SK-N-SH (cell line): Measurements from ENCODE around the gene PSMD14. TPM values are rescaled to one million over a fixed set of nuclear protein-coding genes. Genes with fewer than 3 reads are reported as not detected.

Source experiments
- CTCF ChIA-PET: fragments of 300-600, 350-600 bp; formaldehyde crosslinking; extraction: SDS; loops from one replicate; lab custom pipeline; 2021; lab: Yijun Ruan, JAX
- POLR2A ChIA-PET: fragments of 350-600 bp; sonication (Branson Sonifier 250); formaldehyde crosslinking; extraction: SDS; loops from one replicate; lab custom pipeline; 2020; ENCODE audit warnings: antibody characterized with exemption, inconsistent platforms; lab: Yijun Ruan, JAX
- DNase-seq: peaks from one replicate; pipeline ENCODE4 v3.0.0; 2012
- H2AFZ ChIP-seq: fragments of 200-600 bp; sonication (generic); 2 replicates; pipeline ENCODE4 v1.8.1; 2016; ENCODE audit warnings: antibody characterized with exemption, mild to moderate bottlenecking, low read depth
- H3F3A ChIP-seq: fragments of 200-600 bp; sonication (generic); replicated peaks from 2 replicates; pipeline ENCODE3; 2016; ENCODE audit warnings: antibody characterized with exemption, mild to moderate bottlenecking; ENCODE audit not compliant: insufficient read depth
- H3K27ac ChIP-seq, 2 experiments: fragments of 200-500 bp in 1 of 2; fragments of 200-600 bp in 1 of 2; sonication (Bioruptor generic) in 1 of 2; sonication (generic), shearing (Covaris generic) in 1 of 2; 2 replicates each; pipeline versions ENCODE4 v1.5.1 to v1.6.1; 2014 to 2016; ENCODE audit warnings: low read depth in 2 of 2, inconsistent platforms in 1 of 2, low read length in 1 of 2, mild to moderate bottlenecking in 1 of 2, mixed read lengths in 1 of 2
- H3K27me3 ChIP-seq: fragments of 200-600 bp; sonication (generic), shearing (Covaris generic); 2 replicates; pipeline ENCODE4 v1.6.1; 2016; ENCODE audit warnings: mixed run types; ENCODE audit not compliant: insufficient read depth
- H3K36me3 ChIP-seq, 2 experiments: fragments of 200-500 bp in 1 of 2; fragments of 200-600 bp in 1 of 2; sonication (Bioruptor generic) in 1 of 2; sonication (generic) in 1 of 2; replicated peaks in 1 of 2; 2 replicates each; pipeline versions ENCODE3 to v1.5.1; 2014 to 2016; ENCODE audit warnings: low read length in 1 of 2, mild to moderate bottlenecking in 1 of 2; ENCODE audit not compliant: insufficient read depth in 2 of 2, control insufficient read depth in 1 of 2
- H3K4me1 ChIP-seq, 2 experiments: fragments of 200-500 bp in 1 of 2; fragments of 200-600 bp in 1 of 2; sonication (Bioruptor generic) in 1 of 2; sonication (generic), shearing (Covaris generic) in 1 of 2; 2 replicates each; pipeline versions ENCODE4 v1.5.1 to v1.6.1; 2014 to 2016; ENCODE audit warnings: low read depth in 1 of 2, low read length in 1 of 2, mixed run types in 1 of 2; ENCODE audit not compliant: insufficient read depth in 2 of 2, control insufficient read depth in 1 of 2
- H3K4me2 ChIP-seq: fragments of 200-600 bp; sonication (generic), shearing (Covaris generic); 2 replicates; pipeline ENCODE4 v1.6.1; 2017; ENCODE audit warnings: mixed run types
- H3K4me3 ChIP-seq, 2 experiments: fragments of 200-500 bp in 1 of 2; fragments of 200-600 bp in 1 of 2; sonication (Bioruptor generic) in 1 of 2; sonication (generic), shearing (Covaris generic) in 1 of 2; 2 replicates each; pipeline versions ENCODE4 v1.5.1 to v1.8.1; 2014 to 2016; ENCODE audit warnings: low read depth in 2 of 2, inconsistent platforms in 1 of 2, low read length in 1 of 2, mild to moderate bottlenecking in 1 of 2, mixed read lengths in 1 of 2, moderate library complexity in 1 of 2
- H3K79me2 ChIP-seq: fragments of 200-600 bp; sonication (generic); 2 replicates; pipeline ENCODE4 v1.8.1; 2017; ENCODE audit warnings: mild to moderate bottlenecking; ENCODE audit not compliant: insufficient read depth
- H3K9ac ChIP-seq: fragments of 200-600 bp; sonication (generic); 2 replicates; pipeline ENCODE4 v1.6.1; 2017; ENCODE audit warnings: mixed run types
- H3K9me2 ChIP-seq: fragments of 200-600 bp; sonication (generic); 2 replicates; pipeline ENCODE4 v1.6.1; 2017; ENCODE audit warnings: mixed run types
- H3K9me3 ChIP-seq: fragments of 200-600 bp; sonication (generic); 2 replicates; pipeline ENCODE4 v1.6.1; 2017; ENCODE audit warnings: mixed run types, mild to moderate bottlenecking, moderate library complexity
- H4K20me1 ChIP-seq: fragments of 200-600 bp; sonication (generic); 2 replicates; pipeline ENCODE4 v1.6.1; 2017; ENCODE audit warnings: mild to moderate bottlenecking, mixed run types; ENCODE audit not compliant: insufficient read depth
- FOSL2 ChIP-seq: IDR thresholded peaks from 2 replicates; pipeline ENCODE4 v1.4.0; 2012; ENCODE audit warnings: low read depth, mild to moderate bottlenecking, moderate library complexity, borderline replicate concordance
- polyA plus RNA-seq, 3 experiments: library from polyadenylated mRNA; depleted of rRNA; stranded (reverse); fragments of >200 nt; gene quantifications; 2 replicates each; pipeline ENCODE4 v1.2.3, GENCODE V29; 2012
- small RNA-seq, 7 experiments: library from RNA; depleted of rRNA; stranded (forward); fragments of <200 nt; gene quantifications; one replicate each; pipeline ENCODE3, GENCODE V24; 2012

PSMD14 gene
- polyA plus RNA-seq, 1 of the 3 experiments (the other 2 are of a cell fraction), result 50.4 TPM

- Histone ChIP-seq H3K79me2 (no peaks in the 10 kb centered on the region), H3F3A (no peaks in the 10 kb centered on the region), H3K4me1 (no peaks in the 10 kb centered on the region), H3K27me3 (no peaks in the 10 kb centered on the region; the same call in 1 of the 2 replicates), H3K9ac (no peak overlapping the region)
- no peak for TF ChIP-seq FOSL2
- TF ChIP-seq, all 33 proteins: peak for 0
- Histone ChIP-seq H3K9me2 (no peaks in the 10 kb centered on the region), H4K20me1 (no peaks in the 10 kb centered on the region), H3K9me3 (no peaks in the 10 kb centered on the region), H2AFZ (no peak overlapping the region), H3K4me2 (no peak overlapping the region), H3K27ac (no peak overlapping the region), H3K36me3 (no peaks in the 10 kb centered on the region), H3K4me3 (no peak overlapping the region)
- CTCF ChIA-PET, result no interaction called here
- POLR2A ChIA-PET, result no interaction called here
- DNase-seq, result no peak
Observed at GRCh38 chr2:161448431-161448830, 140.2 kb downstream of the PSMD14 start.

Small RNAs within 50 kb of the gene (small RNA-seq; reads per million reads assigned to genes)
- gene RNA5SP108, result 0 reads per million in 7 experiments

Other genes starting within 250 kb of the PSMD14 start
- 23.4 and 25.7 TPM in 2 replicates for gene TANK, start 148.0 kb upstream of the PSMD14 start, polyA plus RNA-seq (2012; rRNA removed)
- gene TBR1, start 107.9 kb downstream of the PSMD14 start, polyA plus RNA-seq (2012; rRNA removed), result under 0.01 TPM in 1 of 2 replicates, not detected in the other